Measurements from ENCODE around the gene HLA-DOB.

- TF ChIP-seq CTCF (IDR thresholded peaks at IDR 0.05) (no peak), POLR2A (IDR thresholded peaks at IDR 0.05) (no peak)
These were observed 49.1 kb upstream of the HLA-DOB start for GRCh38 chr6:32865724-32866443.

Data from adrenal gland (tissue), 5 donors.